SK-N-SH treated with all-trans-retinoic acid at 6 μM for 48 hours (cell line): ENCODE results near the gene ITGA3.

ENCODE experiments used
- ATAC-seq: fragments of 200-7000 bp; cut with Tn5 transposase; 3 replicates; pipeline ENCODE4 v1.9.1; 2020; ENCODE audit warnings: mild to moderate bottlenecking, moderate library complexity
- ARNTL ChIP-seq: fragments of 450-650 bp; formaldehyde crosslinking; IDR thresholded peaks from 2 replicates; pipeline ENCODE4 v1.5.0; 2020; ENCODE audit warnings: low read depth, mild to moderate bottlenecking, moderate library complexity, borderline replicate concordance
- BACH2 ChIP-seq: fragments of 250-450 bp; sonication (Bioruptor Pico); IDR thresholded peaks from 2 replicates; pipeline ENCODE4 v1.9.0; 2021; ENCODE audit warnings: mild to moderate bottlenecking, borderline replicate concordance
- CREB5 ChIP-seq: fragments of 250-450 bp; sonication (Bioruptor Pico); IDR thresholded peaks from 2 replicates; pipeline ENCODE4 v1.5.1; 2020; ENCODE audit warnings: low read depth, mild to moderate bottlenecking, moderate library complexity
- CSDC2 ChIP-seq: fragments of 250-450 bp; sonication (Bioruptor Pico); IDR thresholded peaks from 2 replicates; pipeline ENCODE4 v1.5.0; 2020; ENCODE audit warnings: mild to moderate bottlenecking, moderate library complexity
- CSRNP3 ChIP-seq: fragments of 250-450 bp; sonication (Bioruptor Pico); IDR thresholded peaks from 2 replicates; pipeline ENCODE4 v1.5.1; 2021; ENCODE audit warnings: mild to moderate bottlenecking, moderate library complexity
- ESRRG ChIP-seq: fragments of 250-450 bp; sonication (Bioruptor Pico); IDR thresholded peaks from 2 replicates; pipeline ENCODE4 v1.6.1; 2021; ENCODE audit warnings: mild to moderate bottlenecking
- GLIS3 ChIP-seq: fragments of 250-450 bp; sonication (Bioruptor Pico); IDR thresholded peaks from 2 replicates; pipeline ENCODE4 v1.5.0; 2020; ENCODE audit warnings: mild to moderate bottlenecking, moderate library complexity
- ISL1 ChIP-seq: fragments of 250-450 bp; sonication (Bioruptor Pico); IDR thresholded peaks from 2 replicates; pipeline ENCODE4 v2.1.2; 2022; ENCODE audit warnings: mild to moderate bottlenecking, moderate library complexity
- OSR1 ChIP-seq: fragments of 250-450 bp; sonication (Bioruptor Pico); IDR thresholded peaks from 2 replicates; pipeline ENCODE4 v1.8.0; 2022; ENCODE audit warnings: moderate library complexity, mild to moderate bottlenecking, inconsistent platforms
- PPARA ChIP-seq: fragments of 250-450 bp; sonication (Bioruptor Pico); IDR thresholded peaks from 2 replicates; pipeline ENCODE4 v1.5.0; 2020; ENCODE audit warnings: mild to moderate bottlenecking, borderline replicate concordance
- RARB ChIP-seq: fragments of 250-450 bp; sonication (Bioruptor Pico); IDR thresholded peaks from 2 replicates; pipeline ENCODE4 v1.8.0; 2021; ENCODE audit warnings: mild to moderate bottlenecking, moderate library complexity
- SNAI2 ChIP-seq: fragments of 250-450 bp; sonication (Bioruptor Pico); IDR thresholded peaks from 2 replicates; pipeline ENCODE4 v1.5.0; 2020; ENCODE audit warnings: mild to moderate bottlenecking, moderate library complexity
- TCF4 ChIP-seq: fragments of 250-450 bp; sonication (Bioruptor Pico); IDR thresholded peaks from 2 replicates; pipeline ENCODE4 v1.8.0; 2021; ENCODE audit warnings: mild to moderate bottlenecking, moderate library complexity, borderline replicate concordance
- TOX ChIP-seq: fragments of 250-450 bp; sonication (Bioruptor Pico); IDR thresholded peaks from 2 replicates; pipeline ENCODE4 v1.8.0; 2021; ENCODE audit warnings: mild to moderate bottlenecking, moderate library complexity, borderline replicate concordance
- TSHZ2 ChIP-seq: fragments of 250-450 bp; sonication (Bioruptor Pico); IDR thresholded peaks from 2 replicates; pipeline ENCODE4 v1.5.0; 2020; ENCODE audit warnings: mild to moderate bottlenecking, moderate library complexity
- ZFP3 ChIP-seq: fragments of 250-450 bp; sonication (Bioruptor Pico); IDR thresholded peaks from 2 replicates; pipeline ENCODE4 v1.5.0; 2020; ENCODE audit warnings: mild to moderate bottlenecking, moderate library complexity
- ZFP30 ChIP-seq: fragments of 450-650 bp; formaldehyde crosslinking; IDR thresholded peaks from 2 replicates; pipeline ENCODE4 v1.5.0; 2022; ENCODE audit warnings: mild to moderate bottlenecking, moderate library complexity
- ZNF565 ChIP-seq: fragments of 450-650 bp; formaldehyde crosslinking; conservative IDR thresholded peaks from 2 replicates; pipeline ENCODE4 v1.5.0; 2020; ENCODE audit warnings: low read depth, mild to moderate bottlenecking, moderate library complexity
- ZNF70 ChIP-seq: fragments of 450-650 bp; formaldehyde crosslinking; IDR thresholded peaks from 2 replicates; pipeline ENCODE4 v1.5.0; 2020; ENCODE audit warnings: mild to moderate bottlenecking, moderate library complexity
- TF ChIP-seq, protein P1 (sequence below): fragments of 250-450 bp; sonication (Bioruptor Pico); IDR thresholded peaks from 2 replicates; pipeline ENCODE4 v1.8.0; 2020; ENCODE audit warnings: mild to moderate bottlenecking, moderate library complexity, borderline replicate concordance

Gene ITGA3

DNA sequence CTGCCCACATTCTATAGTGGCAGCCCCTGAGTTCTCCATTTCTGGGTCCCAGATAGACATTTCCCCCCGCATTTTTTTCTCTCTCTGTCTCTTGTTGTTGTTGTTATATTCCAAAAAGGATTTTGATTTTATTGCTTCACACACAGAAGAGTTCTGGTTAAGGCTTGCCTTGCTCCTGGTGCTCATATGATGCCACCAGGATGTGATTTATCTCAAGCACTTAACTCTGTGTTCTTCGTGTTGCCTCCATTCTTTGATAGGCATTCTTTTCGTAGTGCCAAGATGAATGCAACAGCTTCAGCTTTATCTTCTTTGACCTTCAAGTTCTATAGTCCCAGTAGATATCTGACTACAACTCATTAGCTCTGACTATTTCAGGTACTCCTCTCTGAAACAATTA, 9.1 kb downstream of the ITGA3 start:
- no peak for ATAC-seq
- TF ChIP-seq BACH2 (CRISPR knock-in tag) (no peak), CSDC2 (CRISPR knock-in tag) (no peak), CREB5 (CRISPR knock-in tag) (no peak), ZNF565 (CRISPR knock-in tag) (no peak), ZNF70 (CRISPR knock-in tag) (no peak), RARB (CRISPR knock-in tag) (no peak), TOX (CRISPR knock-in tag) (no peak), PPARA (CRISPR knock-in tag) (no peak), OSR1 (CRISPR knock-in tag) (no peak), ZFP30 (CRISPR knock-in tag) (no peak), TSHZ2 (no peak), TCF4 (no peak), CSRNP3 (CRISPR knock-in tag) (no peak), ARNTL (CRISPR knock-in tag) (no peak), ESRRG (CRISPR knock-in tag) (no peak), GLIS3 (no peak)
- TF ChIP-seq, protein P1, sequence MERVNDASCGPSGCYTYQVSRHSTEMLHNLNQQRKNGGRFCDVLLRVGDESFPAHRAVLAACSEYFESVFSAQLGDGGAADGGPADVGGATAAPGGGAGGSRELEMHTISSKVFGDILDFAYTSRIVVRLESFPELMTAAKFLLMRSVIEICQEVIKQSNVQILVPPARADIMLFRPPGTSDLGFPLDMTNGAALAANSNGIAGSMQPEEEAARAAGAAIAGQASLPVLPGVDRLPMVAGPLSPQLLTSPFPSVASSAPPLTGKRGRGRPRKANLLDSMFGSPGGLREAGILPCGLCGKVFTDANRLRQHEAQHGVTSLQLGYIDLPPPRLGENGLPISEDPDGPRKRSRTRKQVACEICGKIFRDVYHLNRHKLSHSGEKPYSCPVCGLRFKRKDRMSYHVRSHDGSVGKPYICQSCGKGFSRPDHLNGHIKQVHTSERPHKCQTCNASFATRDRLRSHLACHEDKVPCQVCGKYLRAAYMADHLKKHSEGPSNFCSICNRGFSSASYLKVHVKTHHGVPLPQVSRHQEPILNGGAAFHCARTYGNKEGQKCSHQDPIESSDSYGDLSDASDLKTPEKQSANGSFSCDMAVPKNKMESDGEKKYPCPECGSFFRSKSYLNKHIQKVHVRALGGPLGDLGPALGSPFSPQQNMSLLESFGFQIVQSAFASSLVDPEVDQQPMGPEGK (CRISPR knock-in tag), result no peak

GRCh38 chr17:50066995-50067394, 11.1 kb downstream of the ITGA3 start:
- TF ChIP-seq OSR1 (CRISPR knock-in tag), result no peak
- TF ChIP-seq, protein P1 (CRISPR knock-in tag), result no peak
- no peak for TF ChIP-seq PPARA (CRISPR knock-in tag)
- no peak for TF ChIP-seq ZFP3 (CRISPR knock-in tag)
- TF ChIP-seq CREB5 (CRISPR knock-in tag), result no peak
- no peak for TF ChIP-seq ZFP30 (CRISPR knock-in tag)
- TF ChIP-seq ISL1, result no peak
- no peak for TF ChIP-seq ZNF70 (CRISPR knock-in tag)
- no peak for TF ChIP-seq TSHZ2
- TF ChIP-seq SNAI2 (CRISPR knock-in tag), result no peak
- TF ChIP-seq TCF4, result no peak
- TF ChIP-seq, all 23 proteins: peak for 0
- no peak for ATAC-seq
